HG03521 (cell line): ENCODE measurements around the gene IGIP.

Experiments
- ATAC-seq: cut with Tn5 transposase; IDR thresholded peaks from one replicate; pipeline ENCODE4 v1.9.1; 2021; ENCODE audit warnings: mild to moderate bottlenecking, moderate library complexity; ENCODE audit not compliant: unreplicated experiment

Gene IGIP

DNA sequence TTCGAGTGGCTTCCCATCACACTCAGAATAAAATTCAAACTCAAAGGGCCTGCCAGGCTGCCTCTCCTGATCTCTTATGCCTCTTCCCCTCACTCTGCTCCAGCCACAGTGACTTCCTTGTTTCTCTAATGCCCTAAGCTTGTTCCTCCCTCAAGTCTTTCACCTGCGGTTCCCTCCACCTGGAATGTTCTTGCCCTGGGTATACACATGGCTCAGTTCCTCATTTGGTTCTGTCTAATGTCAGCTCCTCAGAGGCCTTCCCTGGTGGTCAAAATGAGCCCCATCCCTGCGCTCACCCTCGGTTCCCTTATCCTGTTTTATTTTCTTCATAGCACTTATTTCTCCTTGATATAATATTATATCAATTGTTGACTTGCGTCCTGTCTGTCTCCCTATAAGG lies 36.5 kb downstream of the IGIP start:
- no peak for ATAC-seq

DNA sequence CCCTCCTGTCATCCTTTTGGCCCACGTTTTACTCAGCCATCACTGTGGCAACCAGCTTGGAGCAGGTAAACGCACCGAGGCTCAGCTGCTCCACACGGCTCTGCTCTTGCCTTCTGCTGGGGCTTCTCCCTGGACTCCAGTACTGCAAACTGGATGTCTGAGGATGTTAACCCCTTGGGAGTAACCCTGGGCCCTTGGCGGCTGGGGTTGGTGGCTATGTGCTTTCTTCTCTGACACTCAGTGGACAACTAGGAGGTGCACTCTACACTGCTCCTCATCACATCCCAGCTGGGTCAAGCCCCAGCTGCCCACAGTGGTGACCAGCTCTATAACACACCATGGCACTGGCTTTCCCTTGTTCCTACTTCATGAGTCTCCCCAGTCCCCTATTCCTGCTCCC lies 37.0 kb downstream of the IGIP start:
- ATAC-seq = no peak

DNA sequence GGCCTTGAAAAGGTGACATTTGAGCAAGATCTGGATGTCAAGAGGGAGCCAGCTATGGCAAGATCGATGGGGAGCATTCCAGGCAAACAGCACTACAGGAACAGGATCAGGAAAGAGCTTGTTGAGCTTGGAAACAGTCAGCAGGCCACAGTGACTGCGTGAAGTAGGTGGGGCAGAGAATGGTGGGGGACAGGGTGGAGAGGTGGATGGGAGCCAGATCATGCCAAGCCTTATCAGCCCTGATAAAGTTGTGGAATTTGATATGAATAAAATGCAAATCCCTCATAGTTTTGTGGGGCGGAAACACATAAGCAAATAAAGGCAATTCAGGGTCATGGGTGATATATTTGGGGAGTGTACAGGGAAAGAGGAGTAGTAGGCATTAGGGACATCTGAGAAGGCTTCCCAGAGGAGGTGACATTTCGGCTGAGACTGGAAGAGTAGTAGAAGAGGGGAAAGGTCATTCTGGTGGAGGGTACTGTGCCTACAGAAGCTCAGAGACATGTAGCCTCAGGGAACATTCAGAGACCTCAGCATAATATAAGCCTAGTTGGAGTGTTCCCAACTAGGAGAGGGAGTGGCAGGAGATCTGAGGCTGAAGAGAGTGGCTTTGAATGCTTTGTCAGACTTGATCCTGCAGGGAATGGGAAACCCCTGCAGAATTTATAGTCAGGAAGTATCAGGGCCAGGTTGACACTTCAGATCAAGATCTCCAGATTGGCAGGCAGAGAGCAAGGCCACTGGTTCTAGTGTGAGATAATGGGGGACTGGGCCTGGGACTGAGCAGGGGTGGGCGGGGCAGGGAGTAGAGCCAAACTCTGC lies 39.6 kb downstream of the IGIP start:
- no peak for ATAC-seq

DNA sequence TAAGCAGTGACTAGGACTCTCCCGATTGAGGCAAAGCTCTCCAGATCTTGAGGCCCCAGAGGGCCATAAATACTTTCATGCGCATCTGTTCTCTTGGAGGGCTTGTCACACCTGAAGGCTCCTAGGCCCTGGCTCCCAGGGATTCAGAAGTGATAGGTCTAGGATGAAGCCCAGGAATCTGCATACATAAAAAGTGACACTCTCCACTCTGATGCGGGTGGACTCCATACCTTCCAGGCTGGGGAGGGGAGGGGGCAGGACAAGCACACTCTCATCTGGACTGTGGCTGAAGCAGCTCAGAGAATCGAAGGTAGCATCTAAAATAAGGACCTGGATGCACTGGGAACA lies 40.2 kb downstream of the IGIP start:
- ATAC-seq = no peak

DNA sequence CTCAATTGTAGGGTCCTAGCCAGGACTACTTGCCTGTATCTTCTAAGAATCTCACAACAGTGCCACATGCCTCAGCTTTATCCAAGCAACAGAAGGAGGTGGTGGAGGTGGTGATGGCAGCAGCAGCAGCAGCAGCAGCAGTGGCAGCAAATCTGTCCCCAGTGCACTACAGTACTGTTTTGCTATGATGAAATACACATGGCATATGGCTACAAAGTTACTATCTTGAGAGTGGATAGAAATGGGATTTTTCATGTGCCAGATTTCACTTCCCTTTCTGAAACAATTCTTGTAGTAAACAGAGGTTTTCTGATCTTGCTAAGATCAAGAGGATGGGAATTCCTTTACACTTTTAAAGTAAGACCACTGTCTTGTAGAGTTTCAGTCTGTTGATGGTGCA lies 41.2 kb downstream of the IGIP start:
- no peak for ATAC-seq

DNA sequence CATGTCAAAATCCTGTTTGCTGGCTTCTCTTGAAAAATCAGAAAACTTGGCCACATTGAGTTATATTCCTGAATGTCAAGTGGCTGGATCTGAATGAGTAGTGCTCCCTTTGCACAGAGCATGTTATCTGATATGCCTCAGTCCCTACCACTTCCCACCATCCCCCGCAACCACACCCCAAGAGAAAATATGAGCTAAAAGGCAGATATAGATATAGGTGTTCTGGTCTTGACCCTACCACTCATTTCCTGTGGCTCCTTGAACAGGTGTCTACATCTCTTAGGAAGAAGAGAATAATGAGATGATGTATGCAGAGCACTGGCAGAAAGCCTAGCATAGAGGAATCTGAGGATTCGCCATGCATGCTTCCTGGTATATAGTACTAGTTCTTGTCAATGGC lies 42.6 kb downstream of the IGIP start:
- ATAC-seq = no peak

DNA sequence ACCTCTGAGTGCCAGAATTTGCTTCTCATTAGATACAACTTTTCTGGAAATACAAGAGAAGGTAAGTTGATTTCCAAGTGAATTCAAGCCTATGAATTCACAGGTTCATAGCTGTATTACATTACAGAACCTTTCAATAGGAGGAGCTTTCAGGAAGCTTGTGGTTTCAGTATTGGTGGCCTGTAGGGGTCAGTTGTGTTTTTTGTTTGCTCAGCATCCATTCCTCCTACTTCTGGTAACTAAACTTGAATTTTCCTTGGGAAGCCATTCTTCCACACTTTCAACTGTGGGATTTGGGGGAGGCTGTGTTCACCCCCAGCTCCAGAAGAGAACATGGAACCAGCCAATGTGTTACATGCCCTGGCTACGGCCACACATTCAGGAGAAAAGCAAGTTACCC lies 43.7 kb downstream of the IGIP start:
- ATAC-seq = no peak

DNA sequence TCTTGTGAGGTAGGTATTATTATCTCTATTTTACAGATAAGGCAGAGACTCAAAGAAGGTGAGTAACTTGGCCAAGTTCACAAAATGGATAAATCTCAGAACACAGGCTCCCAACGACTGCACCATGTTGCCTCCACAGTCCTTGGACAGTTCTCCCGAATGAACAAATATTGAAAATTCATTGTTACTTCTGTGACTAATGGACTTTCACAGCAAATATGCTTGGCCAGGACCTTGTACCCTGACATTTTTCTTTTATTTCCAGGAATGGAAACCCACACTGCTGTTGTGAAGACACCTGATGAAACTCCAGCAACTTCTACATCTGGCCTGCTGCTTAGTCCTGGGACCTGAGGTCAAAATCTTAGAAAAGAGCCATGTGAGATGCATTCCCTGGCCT lies 46.7 kb downstream of the IGIP start:
- ATAC-seq = no peak

DNA sequence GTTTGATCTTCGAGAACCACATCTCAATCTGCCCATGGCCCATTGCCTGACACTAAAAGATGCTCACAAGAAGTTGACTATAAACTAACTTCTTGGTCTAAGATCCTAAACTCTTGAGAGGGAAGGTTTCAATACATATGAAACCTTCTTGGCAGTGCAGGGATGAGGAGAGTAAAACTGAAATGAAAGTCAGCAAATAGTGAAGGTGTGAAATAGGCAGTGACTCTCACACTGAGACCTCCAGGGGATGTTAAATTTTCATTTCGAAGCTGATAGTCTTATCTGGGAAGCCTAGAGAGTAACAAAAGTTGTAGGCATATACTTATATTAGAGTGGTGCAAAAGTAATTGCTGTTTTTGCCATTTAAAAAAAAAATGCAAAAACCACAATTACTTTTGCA lies 48.3 kb downstream of the IGIP start:
- ATAC-seq = no peak

DNA sequence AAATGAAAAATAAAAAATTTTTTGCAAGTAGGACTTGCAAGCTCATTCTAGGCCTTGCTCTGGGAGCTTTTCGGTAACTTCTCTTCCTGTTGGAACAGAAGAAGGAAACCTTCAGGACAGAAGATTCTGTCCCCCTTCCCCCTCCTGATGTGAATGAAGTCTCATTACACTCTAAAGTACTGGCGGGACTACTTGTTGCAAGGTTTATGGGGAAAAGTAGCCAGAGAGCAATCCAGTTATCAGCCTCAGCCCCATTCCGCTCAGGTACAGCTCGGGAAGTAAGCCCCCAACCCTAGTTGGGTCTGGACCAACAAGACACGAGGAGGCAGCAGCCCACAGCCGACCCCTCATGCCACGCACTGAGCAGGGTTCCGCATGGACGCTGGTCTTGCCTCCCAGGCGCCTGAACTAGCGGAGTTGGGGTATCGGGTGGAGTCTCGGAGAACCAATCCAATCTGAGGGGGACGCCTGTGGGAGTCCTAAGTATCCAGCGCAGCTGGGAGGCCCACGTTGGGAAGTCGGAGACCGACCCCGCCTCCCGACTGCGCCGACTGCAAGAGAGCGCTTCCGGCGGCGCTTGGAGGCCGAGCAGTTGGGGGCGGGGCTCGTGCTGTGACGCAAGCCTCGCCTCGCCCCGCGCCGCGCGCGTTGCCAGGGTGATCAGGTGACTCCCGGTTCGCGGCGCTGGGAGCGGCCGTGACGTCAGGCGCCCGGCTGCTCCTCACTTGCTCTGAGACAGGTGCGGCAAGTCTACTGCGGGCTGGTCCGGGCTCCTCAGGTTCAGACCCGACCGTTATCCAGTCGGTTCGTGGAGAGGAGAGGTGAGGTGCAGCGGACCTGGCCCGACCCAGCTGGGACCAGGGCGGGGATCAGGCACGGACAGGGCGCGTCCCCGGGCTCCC lies 49.0 kb downstream of the IGIP start, which contains the start of gene CYSTM1:
CYSTM1 (plus strand) TSS at position 724 of the 902 bp plus-strand sequence. CDS start 19,278 bp downstream, outside the sequence.
- peak; percentile 89 for ATAC-seq

DNA sequence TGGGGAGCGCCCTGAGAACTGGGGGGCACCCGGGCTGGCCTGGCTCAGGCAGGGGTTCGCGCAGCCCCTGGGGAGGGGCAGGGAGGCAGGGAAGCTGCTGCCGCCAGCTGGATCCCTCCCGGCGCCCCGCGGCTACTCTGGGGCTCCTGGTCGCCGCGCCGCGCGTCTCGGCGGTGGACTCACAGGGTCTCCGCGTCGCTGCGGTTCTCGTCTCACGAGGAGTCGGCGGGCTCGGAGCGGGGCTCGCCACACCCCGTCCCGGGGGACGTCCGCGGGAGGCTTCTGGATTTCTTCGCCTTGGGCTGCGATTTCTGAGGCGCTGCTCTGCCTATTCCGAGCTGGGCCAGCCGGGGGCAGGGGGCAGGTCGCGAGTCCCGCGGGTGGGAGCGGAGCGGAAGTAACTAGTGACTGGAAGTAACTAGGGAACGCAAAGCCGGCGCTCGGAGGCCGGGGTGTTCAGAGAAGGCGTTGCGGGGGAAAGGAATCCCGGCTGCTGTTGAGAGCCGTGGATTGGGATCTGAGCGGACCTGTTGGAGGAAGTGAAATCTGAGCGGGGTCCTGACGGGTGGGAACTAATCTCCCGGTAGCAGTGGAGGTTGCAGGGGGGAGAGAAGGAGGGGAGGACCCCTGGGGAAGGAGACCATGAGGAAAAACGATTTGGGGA lies 49.8 kb downstream of the IGIP start:
- ATAC-seq = peak; percentile 34

DNA sequence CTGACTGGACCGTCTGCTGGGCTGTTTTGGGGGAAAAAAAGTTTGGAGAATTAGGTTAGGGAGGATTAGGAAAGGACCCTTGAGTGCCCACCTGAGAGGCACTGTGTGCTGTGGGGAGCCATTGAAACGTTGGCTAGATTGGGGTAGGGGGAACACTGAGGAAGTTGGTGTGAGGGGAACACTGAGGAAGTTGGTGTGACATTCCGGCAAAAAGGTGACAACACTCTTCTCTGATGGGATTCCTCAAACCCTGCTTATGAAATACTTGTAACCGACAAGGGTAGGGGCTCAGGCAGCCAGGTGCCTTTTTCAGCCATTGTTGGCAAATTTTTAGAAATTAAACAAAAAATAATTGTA lies 50.3 kb downstream of the IGIP start:
- ATAC-seq = no peak

DNA sequence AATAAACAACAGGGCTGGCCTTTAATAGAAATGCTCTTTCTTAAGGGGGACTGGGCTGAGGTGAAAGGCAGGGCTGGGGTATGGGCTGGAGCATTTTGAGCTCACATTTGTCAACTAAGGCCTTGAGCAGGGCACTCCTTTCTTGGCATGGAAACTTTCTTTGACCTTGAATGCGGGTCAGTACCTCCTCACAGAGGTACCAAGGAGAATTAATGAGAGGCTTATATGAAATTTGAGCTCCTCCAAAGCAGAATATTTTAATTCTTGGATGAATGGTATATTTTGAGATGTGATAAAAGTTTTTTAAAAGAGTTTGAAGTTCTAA lies 52.3 kb downstream of the IGIP start:
- ATAC-seq = no peak

DNA sequence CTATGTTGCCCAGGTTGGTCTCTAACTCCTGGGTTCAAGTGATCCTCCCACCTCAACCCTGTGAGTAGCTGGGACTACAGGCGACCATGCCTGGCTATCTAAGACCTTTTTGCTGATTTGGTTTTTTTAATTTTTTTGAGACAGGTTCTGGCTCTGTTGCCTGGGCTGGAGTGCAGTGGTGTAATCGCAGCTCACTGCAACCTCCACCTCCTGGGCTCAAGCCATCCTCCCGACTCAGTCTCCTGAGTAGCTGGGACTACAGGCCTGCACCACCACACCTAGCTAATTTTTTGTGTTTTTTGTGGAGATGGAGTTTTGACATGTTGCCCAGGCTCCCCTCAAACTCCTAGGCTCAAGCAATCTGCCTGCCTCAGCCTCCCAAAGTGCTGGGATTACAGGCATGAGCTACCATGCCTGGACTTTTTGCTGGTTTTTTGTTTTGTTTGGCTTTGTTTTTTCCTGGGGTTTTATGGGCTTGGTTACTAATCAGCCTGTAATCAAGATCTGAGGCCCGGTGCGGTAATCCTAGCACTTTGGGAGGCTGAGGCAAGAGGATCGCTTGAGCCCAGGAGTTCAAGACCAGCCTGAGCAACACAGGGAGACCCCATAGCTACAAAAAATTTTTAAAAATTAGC lies 52.9 kb downstream of the IGIP start:
- no peak for ATAC-seq
